Prostate gland (tissue), 2 donors: ENCODE results near the gene PRKAA2. TPM values are rescaled to one million over a fixed set of nuclear protein-coding genes. Genes with fewer than 3 reads are reported as not detected.

ENCODE experiments used
- DNase-seq: peaks from one replicate; pipeline ENCODE4 v3.0.0-alpha.2; 2019; ENCODE audit warnings: low spot score
- H3K27ac ChIP-seq, 2 donors: fragments of 200-600 bp; sonication (generic); 2 replicates each; pipeline ENCODE4 v1.5.1; 2017 to 2019
- H3K27me3 ChIP-seq: fragments of 200-600 bp; sonication (generic); replicated peaks from 2 replicates; pipeline ENCODE4 v1.5.1; 2019; ENCODE audit not compliant: insufficient read depth
- H3K36me3 ChIP-seq, 2 donors: fragments of 200-600 bp; sonication (generic); 1 replicate in 1 of 2; 2 replicates in 1 of 2; pipeline versions ENCODE4 v1.5.1 to v1.8.1; 2017 to 2019
- H3K4me1 ChIP-seq: fragments of 200-600 bp; sonication (generic); replicated peaks from 2 replicates; pipeline ENCODE4 v1.5.1; 2019
- H3K4me3 ChIP-seq, 2 donors: fragments of 200-600 bp; sonication (generic); 2 replicates each; pipeline ENCODE4 v1.5.1; 2017 to 2019
- H3K9me3 ChIP-seq: fragments of 200-600 bp; sonication (generic); 2 replicates; pipeline ENCODE4 v1.5.1; 2017
- POLR2A ChIP-seq: fragments of 450-650 bp; IDR thresholded peaks from one replicate; pipeline ENCODE4 v1.6.1; 2016; ENCODE audit warnings: antibody characterized with exemption, mild to moderate bottlenecking
- POLR2AphosphoS5 ChIP-seq: sonication (generic); formaldehyde crosslinking; IDR thresholded peaks from one replicate; pipeline ENCODE4 v1.6.1; 2017; ENCODE audit warnings: antibody characterized with exemption
- WGBS: methylation state at CpG from one replicate; pipeline ENCODE4 v1.1.5; 2018; 5-methylcytosine and 5-hydroxymethylcytosine counted together
- intact Hi-C: fragments of 100-400 bp; cut with DNase I; formaldehyde crosslinking; loops from one replicate; pipeline ENCODE4 v1.14.2; 2022
- total RNA-seq, 2 donors: library from RNA; depleted of rRNA; stranded (reverse); fragments of >200 nt; gene quantifications; one replicate each; pipeline ENCODE4 v1.1.0, GENCODE V29; 2016
- TF ChIP-seq, protein P1 (sequence below), 4 experiments: fragments of 200-600 bp in 2 of 4; fragments of 450-650 bp in 2 of 4; sonication (generic) in 2 of 4; IDR thresholded peaks; 1 replicate in 3 of 4; 2 replicates in 1 of 4; pipeline ENCODE4 v1.5.1; 2016 to 2019; ENCODE audit warnings: antibody characterized with exemption in 4 of 4, mild to moderate bottlenecking in 2 of 4, moderate library complexity in 2 of 4

The PRKAA2 gene
- total RNA-seq, 2 donors from 2014 or later: 6.5 to 7.9 TPM

DNA sequence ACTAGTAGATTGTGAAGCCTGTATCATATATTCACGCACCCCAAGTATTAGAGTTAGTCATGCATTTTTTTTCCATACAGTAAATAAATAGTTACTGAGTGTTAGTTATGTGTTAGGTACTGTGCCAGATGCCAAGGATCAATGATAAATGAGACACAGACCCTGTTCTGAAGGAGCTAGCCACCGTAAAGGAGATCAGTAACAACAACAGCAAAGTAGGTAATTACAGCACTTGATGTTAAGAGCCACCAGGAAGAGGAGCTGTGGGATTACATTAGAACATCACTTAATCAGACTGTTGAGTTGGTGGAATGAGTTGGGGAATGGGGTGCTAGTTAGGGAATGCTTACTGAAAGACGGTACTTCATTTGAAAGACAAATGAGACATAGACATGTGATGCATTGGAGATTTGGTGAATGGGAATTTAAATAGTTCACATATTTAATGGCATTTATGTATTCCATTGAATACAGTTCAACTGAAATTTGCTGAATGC, 21.0 kb downstream of the PRKAA2 start:
- Histone ChIP-seq H3K36me3 (no peaks in the 10 kb centered on the region), H3K27me3 (no peaks in the 10 kb centered on the region), H3K4me1 (no peaks in the 10 kb centered on the region), H3K27ac (no peak overlapping the region), H3K4me3 (no peak overlapping the region), H3K9me3 (no peaks in the 10 kb centered on the region)
- intact Hi-C loops: no loop called here
- TF ChIP-seq POLR2A (no peak), POLR2AphosphoS5 (no peak)
- TF ChIP-seq, protein P1, sequence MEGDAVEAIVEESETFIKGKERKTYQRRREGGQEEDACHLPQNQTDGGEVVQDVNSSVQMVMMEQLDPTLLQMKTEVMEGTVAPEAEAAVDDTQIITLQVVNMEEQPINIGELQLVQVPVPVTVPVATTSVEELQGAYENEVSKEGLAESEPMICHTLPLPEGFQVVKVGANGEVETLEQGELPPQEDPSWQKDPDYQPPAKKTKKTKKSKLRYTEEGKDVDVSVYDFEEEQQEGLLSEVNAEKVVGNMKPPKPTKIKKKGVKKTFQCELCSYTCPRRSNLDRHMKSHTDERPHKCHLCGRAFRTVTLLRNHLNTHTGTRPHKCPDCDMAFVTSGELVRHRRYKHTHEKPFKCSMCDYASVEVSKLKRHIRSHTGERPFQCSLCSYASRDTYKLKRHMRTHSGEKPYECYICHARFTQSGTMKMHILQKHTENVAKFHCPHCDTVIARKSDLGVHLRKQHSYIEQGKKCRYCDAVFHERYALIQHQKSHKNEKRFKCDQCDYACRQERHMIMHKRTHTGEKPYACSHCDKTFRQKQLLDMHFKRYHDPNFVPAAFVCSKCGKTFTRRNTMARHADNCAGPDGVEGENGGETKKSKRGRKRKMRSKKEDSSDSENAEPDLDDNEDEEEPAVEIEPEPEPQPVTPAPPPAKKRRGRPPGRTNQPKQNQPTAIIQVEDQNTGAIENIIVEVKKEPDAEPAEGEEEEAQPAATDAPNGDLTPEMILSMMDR (IDR thresholded peaks at IDR 0.05): no peak
- 84% methylated on average over 3 of the region's 3 CpGs for WGBS
- DNase-seq: no peak

DNA sequence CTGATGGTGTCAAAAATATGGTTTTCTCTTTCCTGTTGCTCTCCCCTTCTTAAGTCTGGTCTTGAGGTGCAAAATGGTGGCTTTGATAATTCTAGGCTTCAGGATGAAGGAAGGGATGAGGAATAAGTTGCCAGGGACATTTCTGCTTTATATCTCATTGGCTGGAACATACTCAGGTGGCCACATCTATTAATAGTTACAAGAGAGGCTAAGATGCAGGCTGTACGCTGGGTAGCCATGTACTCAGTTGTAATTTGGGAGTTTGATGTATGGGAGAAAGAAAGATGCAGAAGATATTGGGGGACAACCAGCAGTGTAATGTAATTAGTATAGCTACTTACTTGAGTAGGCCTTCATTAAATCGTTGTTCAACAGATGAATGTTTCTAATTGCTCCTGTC, 25.2 kb downstream of the PRKAA2 start:
- H3K27me3 ChIP-seq: no peaks in the 10 kb centered on the region
- H3K36me3 ChIP-seq: no peaks in the 10 kb centered on the region
- no peaks in the 10 kb centered on the region for H3K4me1 ChIP-seq
- no peak overlapping the region for H3K27ac ChIP-seq
- DNase-seq: no peak
- H3K4me3 ChIP-seq: no peak overlapping the region
- WGBS: 47% methylated on average over 2 of the region's 2 CpGs
- intact Hi-C loops: no loop called here
- H3K9me3 ChIP-seq: no peaks in the 10 kb centered on the region
- TF ChIP-seq, protein P1 (IDR thresholded peaks at IDR 0.05): no peak
- TF ChIP-seq POLR2AphosphoS5: no peak

- DNase-seq: no peak
- TF ChIP-seq POLR2A (no peak), POLR2AphosphoS5 (no peak)
- TF ChIP-seq, protein P1 (IDR thresholded peaks at IDR 0.05): no peak
- Histone ChIP-seq H3K27ac (no peak overlapping the region), H3K9me3 (no peaks in the 10 kb centered on the region), H3K4me1 (no peaks in the 10 kb centered on the region), H3K36me3 (no peaks in the 10 kb centered on the region), H3K4me3 (no peak overlapping the region), H3K27me3 (no peaks in the 10 kb centered on the region)
- intact Hi-C loops: no loop called here
- WGBS: 92% methylated on average over 4 of the region's 4 CpGs
These were observed 26.0 kb downstream of the PRKAA2 start for GRCh38 chr1:56671085-56671484.

GRCh38 chr1:56671542-56671941, 26.4 kb downstream of the PRKAA2 start:
- TF ChIP-seq, protein P1 (IDR thresholded peaks at IDR 0.05): no peak
- TF ChIP-seq POLR2AphosphoS5 (no peak), POLR2A (no peak)
- Histone ChIP-seq H3K9me3 (no peaks in the 10 kb centered on the region), H3K27me3 (no peaks in the 10 kb centered on the region), H3K4me1 (no peaks in the 10 kb centered on the region), H3K27ac (no peak overlapping the region), H3K4me3 (no peak overlapping the region), H3K36me3 (no peaks in the 10 kb centered on the region)
- DNase-seq: no peak
- WGBS: 84% methylated on average over 2 of the region's 2 CpGs
- intact Hi-C loops: no loop called here

DNA sequence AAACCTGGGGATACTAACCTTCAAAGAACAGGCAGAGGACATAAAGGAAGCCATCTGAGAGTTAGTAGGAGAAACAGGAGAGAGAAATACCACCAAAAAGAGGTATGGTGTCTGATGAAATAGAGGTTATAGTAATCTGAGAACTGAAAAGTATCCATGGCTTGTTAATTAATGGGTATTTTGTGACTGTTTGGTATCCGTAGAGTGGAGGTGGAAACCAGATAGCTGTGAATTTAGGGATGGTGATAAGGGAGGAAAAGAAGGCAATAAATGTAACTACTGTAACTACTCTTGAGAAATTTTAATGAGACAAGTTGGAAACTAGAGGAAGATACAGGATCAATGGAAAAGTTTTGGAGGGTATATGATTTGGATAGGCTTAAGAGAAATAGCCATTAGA, 27.5 kb downstream of the PRKAA2 start:
- Histone ChIP-seq H3K27ac (no peak overlapping the region), H3K36me3 (no peaks in the 10 kb centered on the region), H3K9me3 (no peaks in the 10 kb centered on the region), H3K4me1 (no peaks in the 10 kb centered on the region), H3K4me3 (no peak overlapping the region), H3K27me3 (no peaks in the 10 kb centered on the region)
- TF ChIP-seq POLR2A (no peak), POLR2AphosphoS5 (no peak)
- TF ChIP-seq, protein P1 (IDR thresholded peaks at IDR 0.05): no peak
- DNase-seq: no peak
- intact Hi-C loops: no loop called here
- WGBS: 36% methylated on average over 1 of the region's 1 CpG
